H1 (cell line): Measurements from ENCODE around the gene SOX15. TPM values are rescaled to one million over a fixed set of nuclear protein-coding genes. Genes with fewer than 3 reads are reported as not detected.

ENCODE experiments used
- CTCF ChIA-PET: fragments of 300-600 bp; sonication (Branson Sonifier 250); formaldehyde crosslinking; loops from one replicate; lab custom pipeline; 2021; ENCODE audit not compliant: partially characterized antibody; lab: Charles Lee
- POLR2A ChIA-PET: fragments of 300-600 bp; sonication (Branson Sonifier 250); formaldehyde crosslinking; loops from one replicate; lab custom pipeline; 2021; ENCODE audit warnings: inconsistent platforms; ENCODE audit not compliant: partially characterized antibody; lab: Charles Lee
- DNase-seq, 2 experiments: peaks; one replicate each; pipeline versions ENCODE4 v3.0.0 to v3.0.0-alpha.2; 2010 to 2022; ENCODE audit warnings: low spot score in 2 of 2, low read depth in 1 of 2, mixed read lengths in 1 of 2
- FAIRE-seq: peaks from 2 replicates; lab custom pipeline; 2011; peaks lifted over from hg19 to GRCh38; lab: Jason Lieb, UNC
- H2AFZ ChIP-seq: 2 replicates; pipeline ENCODE4 v1.8.1; 2012; ENCODE audit warnings: low read length, inconsistent platforms
- H2AK5ac ChIP-seq: 2 replicates; pipeline ENCODE4 v1.6.1; 2013; ENCODE audit warnings: low read depth, low read length
- H2BK120ac ChIP-seq: replicated peaks from 2 replicates; pipeline ENCODE3; 2013; ENCODE audit warnings: low read depth, low read length, inconsistent platforms
- H2BK12ac ChIP-seq: 2 replicates; pipeline ENCODE4 v1.6.1; 2013; ENCODE audit warnings: low read depth, low read length
- H2BK15ac ChIP-seq: 2 replicates; pipeline ENCODE4 v1.6.1; 2013; ENCODE audit warnings: low read length
- H2BK20ac ChIP-seq: 2 replicates; pipeline ENCODE4 v1.6.1; 2013; ENCODE audit warnings: low read length
- H2BK5ac ChIP-seq: 2 replicates; pipeline ENCODE4 v1.6.1; 2013; ENCODE audit warnings: low read depth, low read length
- H3K14ac ChIP-seq: 2 replicates; pipeline ENCODE4 v1.6.1; 2013; ENCODE audit warnings: inconsistent platforms; ENCODE audit not compliant: insufficient read length
- H3K18ac ChIP-seq: 2 replicates; pipeline ENCODE4 v1.6.1; 2013; ENCODE audit warnings: low read length; ENCODE audit errors: extremely low read depth
- H3K23ac ChIP-seq: 2 replicates; pipeline ENCODE4 v1.6.1; 2013; ENCODE audit warnings: inconsistent platforms; ENCODE audit not compliant: insufficient read length
- H3K23me2 ChIP-seq: 2 replicates; pipeline ENCODE4 v1.6.1; 2013; ENCODE audit warnings: low read depth, low read length
- H3K27ac ChIP-seq: 2 replicates; pipeline ENCODE4 v1.6.1; 2011; ENCODE audit warnings: low read depth, low read length, inconsistent platforms
- H3K27me3 ChIP-seq, 4 experiments: replicated peaks in 1 of 4; 1 replicate in 1 of 4; 2 replicates in 3 of 4; pipeline versions ENCODE4 v1.6.1 to v1.8.1; 2011 to 2013; ENCODE audit warnings: low read length in 3 of 4, mild to moderate bottlenecking in 3 of 4, inconsistent platforms in 2 of 4, mixed read lengths in 2 of 4, moderate library complexity in 1 of 4; ENCODE audit not compliant: control insufficient read depth in 3 of 4, insufficient read depth in 3 of 4; ENCODE audit errors: extremely low read depth in 1 of 4
- H3K36me3 ChIP-seq, 4 experiments: 2 replicates each; pipeline versions ENCODE4 v1.6.1 to v1.8.1; 2011 to 2013; ENCODE audit warnings: mild to moderate bottlenecking in 4 of 4, low read length in 3 of 4, moderate library complexity in 2 of 4, control low read depth in 1 of 4, inconsistent platforms in 1 of 4; ENCODE audit not compliant: insufficient read depth in 4 of 4, control insufficient read depth in 2 of 4
- H3K4ac ChIP-seq: replicated peaks from 2 replicates; pipeline ENCODE3; 2013; ENCODE audit warnings: low read length, low read depth, mixed read lengths, inconsistent platforms; ENCODE audit not compliant: insufficient read length
- H3K4me1 ChIP-seq, 4 experiments: replicated peaks in 1 of 4; 1 replicate in 1 of 4; 2 replicates in 3 of 4; pipeline versions ENCODE4 v1.6.1 to v1.8.1; 2011 to 2013; ENCODE audit warnings: low read length in 3 of 4, inconsistent platforms in 2 of 4, mixed read lengths in 1 of 4; ENCODE audit not compliant: insufficient read depth in 4 of 4, control insufficient read depth in 3 of 4
- H3K4me2 ChIP-seq, 2 experiments: 2 replicates each; pipeline versions ENCODE4 v1.6.1 to v1.8.1; 2011 to 2013; ENCODE audit warnings: low read depth in 2 of 2, low read length in 2 of 2, control low read depth in 1 of 2, inconsistent platforms in 1 of 2, mild to moderate bottlenecking in 1 of 2; ENCODE audit not compliant: insufficient read depth in 1 of 2
- H3K4me3 ChIP-seq, 4 experiments: fragments of 200-600, 300-600 bp in 1 of 4; sonication (generic), shearing (Covaris generic), sonication (Bioruptor Twin) in 1 of 4; 2 replicates each; pipeline versions ENCODE4 v1.5.1 to v1.8.1; 2011 to 2016; ENCODE audit warnings: low read length in 4 of 4, low read depth in 3 of 4, control low read depth in 2 of 4, inconsistent platforms in 2 of 4, mild to moderate bottlenecking in 2 of 4, mixed read lengths in 1 of 4, moderate library complexity in 1 of 4; ENCODE audit not compliant: insufficient read depth in 2 of 4; ENCODE audit errors: extremely low read depth in 1 of 4
- H3K56ac ChIP-seq: replicated peaks from 2 replicates; pipeline ENCODE3; 2013; ENCODE audit warnings: low read depth, mild to moderate bottlenecking, mixed read lengths, low read length, inconsistent platforms; ENCODE audit not compliant: insufficient read length
- H3K79me1 ChIP-seq: 2 replicates; pipeline ENCODE4 v1.6.1; 2013; ENCODE audit warnings: low read depth, low read length, control low read depth
- H3K79me2 ChIP-seq, 2 experiments: 2 replicates each; pipeline versions ENCODE4 v1.6.1 to v1.8.1; 2012 to 2013; ENCODE audit warnings: low read length in 2 of 2, mild to moderate bottlenecking in 2 of 2, inconsistent platforms in 1 of 2; ENCODE audit not compliant: insufficient read depth in 2 of 2, control insufficient read depth in 1 of 2
- H3K9ac ChIP-seq, 4 experiments: replicated peaks in 1 of 4; 1 replicate in 1 of 4; 2 replicates in 3 of 4; pipeline versions ENCODE4 v1.6.1 to v1.8.1; 2011 to 2013; ENCODE audit warnings: low read depth in 3 of 4, low read length in 3 of 4, control low read depth in 2 of 4, mild to moderate bottlenecking in 2 of 4, moderate library complexity in 2 of 4, inconsistent platforms in 1 of 4; ENCODE audit errors: extremely low read depth in 1 of 4
- H3K9me3 ChIP-seq, 2 experiments: 2 replicates each; pipeline versions ENCODE4 v1.6.1 to v1.8.1; 2012 to 2013; ENCODE audit warnings: mild to moderate bottlenecking in 2 of 2, moderate library complexity in 2 of 2, control low read depth in 1 of 2, inconsistent platforms in 1 of 2, low read depth in 1 of 2, low read length in 1 of 2, mixed read lengths in 1 of 2; ENCODE audit not compliant: insufficient read depth in 2 of 2
- H4K20me1 ChIP-seq, 2 experiments: replicated peaks in 1 of 2; 2 replicates each; pipeline versions ENCODE3 to v1.8.1; 2011 to 2013; ENCODE audit warnings: inconsistent platforms in 2 of 2, low read length in 2 of 2, mild to moderate bottlenecking in 1 of 2; ENCODE audit not compliant: insufficient read depth in 2 of 2, control insufficient read depth in 1 of 2
- H4K5ac ChIP-seq: 2 replicates; pipeline ENCODE4 v1.6.1; 2013; ENCODE audit warnings: low read length, low read depth, mixed read lengths, inconsistent platforms; ENCODE audit not compliant: insufficient read length
- H4K8ac ChIP-seq: 2 replicates; pipeline ENCODE4 v1.8.0; 2013; ENCODE audit warnings: mild to moderate bottlenecking, moderate library complexity, low read length, inconsistent platforms; ENCODE audit not compliant: insufficient read depth; ENCODE audit errors: extremely low read depth
- H4K91ac ChIP-seq: replicated peaks from 2 replicates; pipeline ENCODE3; 2013; ENCODE audit warnings: low read length, mixed read lengths, inconsistent platforms; ENCODE audit not compliant: insufficient read length
- CEBPB ChIP-seq: IDR thresholded peaks from 2 replicates; pipeline ENCODE4 v1.6.1; 2012; ENCODE audit warnings: low read depth, low read length
- CTBP2 ChIP-seq: IDR thresholded peaks from 2 replicates; pipeline ENCODE4 v1.7.0; 2011; ENCODE audit warnings: borderline replicate concordance, mild to moderate bottlenecking, moderate library complexity, mixed read lengths, low read length; ENCODE audit not compliant: insufficient read depth, insufficient read length
- MAX ChIP-seq: IDR thresholded peaks from 2 replicates; pipeline ENCODE4 v1.6.1; 2012; ENCODE audit warnings: inconsistent platforms
- WGBS, 2 experiments: shearing (Covaris generic) in 1 of 2; methylation state at CpG; one replicate each; pipeline versions ENCODE4 v1.1.6 to v1.1.7; 2013 to 2015; ENCODE audit warnings: low lambda C conversion rate in 2 of 2, mixed read lengths in 2 of 2, inconsistent platforms in 1 of 2, low coverage in 1 of 2, missing lambda C conversion rate in 1 of 2; ENCODE audit not compliant: insufficient replicate concordance in 2 of 2, insufficient coverage in 1 of 2, insufficient read length in 1 of 2; ENCODE audit errors: extremely low coverage in 1 of 2, missing lambda C conversion rate in 1 of 2; 5-methylcytosine and 5-hydroxymethylcytosine counted together
- polyA plus RNA-seq, 7 experiments: library from polyadenylated mRNA; depleted of rRNA in 3 of 7; stranded (reverse) in 5 of 7; unstranded in 2 of 7; fragments of >200 nt in 5 of 7; fragments of 200-250 nt in 2 of 7; gene quantifications; 1 replicate in 5 of 7; 2 replicates in 1 of 7; 4 replicates in 1 of 7; pipeline versions ENCODE4 v1.2.1 to v1.2.3, GENCODE V29; 2011 to 2013; ENCODE audit warnings: missing spikeins in 2 of 7, mixed read lengths in 2 of 7
- total RNA-seq: library from RNA; stranded (reverse); fragmentation: NEBNext Ultra II Directional; extraction: Animal tissue kit (Norgen Biotek cat#: 25700); gene quantifications from 2 replicates; pipeline ENCODE4 v1.2.1, GENCODE V29; 2021

Gene SOX15
- total and polyA plus RNA-seq, 2 of the 8 experiments (the other 6 are each of a cell fraction or from before 2014, with no cell fraction given): 14.3 to 26.8 TPM

- TF ChIP-seq CTBP2 (no peak), MAX (peak; percentile 2; the same call in 1 of the 2 replicates), CEBPB (no peak)
- Histone ChIP-seq H3K18ac (peak overlapping the region; percentile 32; the same call in 1 of the 2 replicates), H3K4me2 (peak overlapping the region; percentile 34 to 61), H2BK20ac (0 out of 2 replicates have a peak overlapping the region, but pooled peaks have one; percentile 13), H3K9me3 (no peaks in the 10 kb centered on the region), H3K23me2 (peaks cover 2% of the 10 kb centered on the region; the same call in 1 of the 2 replicates), H2BK5ac (peak overlapping the region; percentile 39; the same call in 1 of the 2 replicates), H3K23ac (no peak overlapping the region), H4K91ac (no peak overlapping the region), H2AK5ac (no peak overlapping the region; the same call in 1 of the 2 replicates), H3K9ac (no peak overlapping the region), H3K27me3 (no peaks in the 10 kb centered on the region), H2BK12ac (peak overlapping the region; percentile 43; the same call in 1 of the 2 replicates), H2BK120ac (no peak overlapping the region), H4K5ac (peak overlapping the region; percentile 55), H3K14ac (no peak overlapping the region), H4K20me1 (peaks cover 0 to 3% of the 10 kb centered on the region in 2 experiments), H2BK15ac (peak overlapping the region; percentile 61; the same call in 1 of the 2 replicates), H3K36me3 (no peaks in the 10 kb centered on the region), H3K4ac (peak overlapping the region; percentile 66), H3K56ac (no peak overlapping the region), H3K79me2 (peaks cover 0 to 3% of the 10 kb centered on the region in 2 experiments; a peak in 2 of 4 replicates), H4K8ac (peak overlapping the region; percentile 46; the same call in 1 of the 2 replicates), H3K4me3 (peak overlapping the region in 1 of 4 experiments; percentile 34; a peak in 1 of 8 replicates), H2AFZ (no peak overlapping the region), H3K27ac (no peak overlapping the region), H3K79me1 (no peaks in the 10 kb centered on the region; the same call in 1 of the 2 replicates), H3K4me1 (peaks cover 11 to 37% (median 23%) of the 10 kb centered on the region in 4 experiments)
- DNase-seq: no peak
- ChIA-PET POLR2A (interaction anchor here (0.7 to 37.5 kb wide), 20 partner anchors 8 to 294 kb away, joined by 3 to 1144 read pairs (median 4); partner anchors contain the start of genes ACAP1, CD68, MPDU1 and POLR2A), CTCF (interaction anchor here (0.6 to 12.7 kb wide), 14 partner anchors 9 to 338 kb away, joined by 3 to 251 read pairs (median 4); partner anchors contain the start of genes SLC2A4, SOX15, TP53 and WRAP53)
- no peak for FAIRE-seq
- WGBS, 2 experiments: 57 to 100% methylated on average over 1 to 14 of the region's 19 CpGs
Measured at GRCh38 chr17:7557147-7557764, 32.6 kb downstream of the SOX15 start.
